Measurements from ENCODE around the gene CDKN2AIP.

CDKN2AIP gene

GRCh38 chr4:183434264-183434663 is 10.2 kb upstream of the CDKN2AIP start:
- H2AFZ ChIP-seq (ENCODE audit: low read depth, low read length), result no peak overlapping the region
- H4K20me1 ChIP-seq (ENCODE audit: insufficient read depth, low read length), result no peaks in the 10 kb centered on the region
- no peak for TF ChIP-seq EZH2phosphoT487 (IDR thresholded peaks at IDR 0.05; ENCODE audit: low read depth)
- TF ChIP-seq, protein P1, sequence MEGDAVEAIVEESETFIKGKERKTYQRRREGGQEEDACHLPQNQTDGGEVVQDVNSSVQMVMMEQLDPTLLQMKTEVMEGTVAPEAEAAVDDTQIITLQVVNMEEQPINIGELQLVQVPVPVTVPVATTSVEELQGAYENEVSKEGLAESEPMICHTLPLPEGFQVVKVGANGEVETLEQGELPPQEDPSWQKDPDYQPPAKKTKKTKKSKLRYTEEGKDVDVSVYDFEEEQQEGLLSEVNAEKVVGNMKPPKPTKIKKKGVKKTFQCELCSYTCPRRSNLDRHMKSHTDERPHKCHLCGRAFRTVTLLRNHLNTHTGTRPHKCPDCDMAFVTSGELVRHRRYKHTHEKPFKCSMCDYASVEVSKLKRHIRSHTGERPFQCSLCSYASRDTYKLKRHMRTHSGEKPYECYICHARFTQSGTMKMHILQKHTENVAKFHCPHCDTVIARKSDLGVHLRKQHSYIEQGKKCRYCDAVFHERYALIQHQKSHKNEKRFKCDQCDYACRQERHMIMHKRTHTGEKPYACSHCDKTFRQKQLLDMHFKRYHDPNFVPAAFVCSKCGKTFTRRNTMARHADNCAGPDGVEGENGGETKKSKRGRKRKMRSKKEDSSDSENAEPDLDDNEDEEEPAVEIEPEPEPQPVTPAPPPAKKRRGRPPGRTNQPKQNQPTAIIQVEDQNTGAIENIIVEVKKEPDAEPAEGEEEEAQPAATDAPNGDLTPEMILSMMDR (IDR thresholded peaks at IDR 0.05; ENCODE audit: low read depth, low read length), result no peak
- no peaks in the 10 kb centered on the region for H3K4me1 ChIP-seq (ENCODE audit: low read length)
- H3K36me3 ChIP-seq (replicated peaks; ENCODE audit: low read depth, low read length), result no peaks in the 10 kb centered on the region
- no peaks in the 10 kb centered on the region for H3K27me3 ChIP-seq (ENCODE audit: low read depth, low read length)
- no peak overlapping the region for H3K27ac ChIP-seq (ENCODE audit: low read length)
- H3K4me3 ChIP-seq (ENCODE audit: low read length), result no peak overlapping the region
- H3K9ac ChIP-seq (ENCODE audit: low read length), result no peak overlapping the region
- no peaks in the 10 kb centered on the region for H3K79me2 ChIP-seq (ENCODE audit: low read length)
- no peak overlapping the region for H3K4me2 ChIP-seq (ENCODE audit: low read length)
- H3K9me3 ChIP-seq (ENCODE audit: insufficient read depth, low read length), result no peaks in the 10 kb centered on the region

GRCh38 chr4:183434666-183435190 is 9.7 kb upstream of the CDKN2AIP start:
- H2AFZ ChIP-seq (ENCODE audit: low read depth, low read length), result no peak overlapping the region
- H3K9me3 ChIP-seq (ENCODE audit: insufficient read depth, low read length), result no peaks in the 10 kb centered on the region
- H4K20me1 ChIP-seq (ENCODE audit: insufficient read depth, low read length), result no peaks in the 10 kb centered on the region

GRCh38 chr4:183435803-183436202 is 8.6 kb upstream of the CDKN2AIP start:
- Histone ChIP-seq H3K27ac (ENCODE audit: low read length) (no peak overlapping the region), H3K4me2 (ENCODE audit: low read length) (no peak overlapping the region), H3K79me2 (ENCODE audit: low read length) (no peaks in the 10 kb centered on the region), H3K36me3 (replicated peaks; ENCODE audit: low read depth, low read length) (no peaks in the 10 kb centered on the region), H3K9me3 (ENCODE audit: insufficient read depth, low read length) (no peaks in the 10 kb centered on the region), H3K27me3 (ENCODE audit: low read depth, low read length) (no peaks in the 10 kb centered on the region), H2AFZ (ENCODE audit: low read depth, low read length) (no peak overlapping the region), H3K4me1 (ENCODE audit: low read length) (no peaks in the 10 kb centered on the region), H4K20me1 (ENCODE audit: insufficient read depth, low read length) (no peaks in the 10 kb centered on the region), H3K4me3 (ENCODE audit: low read length) (no peak overlapping the region), H3K9ac (ENCODE audit: low read length) (no peak overlapping the region)
- TF ChIP-seq, protein P1 (IDR thresholded peaks at IDR 0.05; ENCODE audit: low read depth, low read length), result no peak
- no peak for TF ChIP-seq EZH2phosphoT487 (IDR thresholded peaks at IDR 0.05; ENCODE audit: low read depth)

More at GRCh38 chr4:183434666-183435190, 9.7 kb upstream of the CDKN2AIP start:
- H3K27me3 ChIP-seq (ENCODE audit: low read depth, low read length), result no peaks in the 10 kb centered on the region
- no peaks in the 10 kb centered on the region for H3K79me2 ChIP-seq (ENCODE audit: low read length)
- TF ChIP-seq EZH2phosphoT487 (IDR thresholded peaks at IDR 0.05; ENCODE audit: low read depth), result no peak
- TF ChIP-seq, protein P1 (IDR thresholded peaks at IDR 0.05; ENCODE audit: low read depth, low read length), result no peak
- no peaks in the 10 kb centered on the region for H3K4me1 ChIP-seq (ENCODE audit: low read length)
- H3K27ac ChIP-seq (ENCODE audit: low read length), result no peak overlapping the region
- H3K9ac ChIP-seq (ENCODE audit: low read length), result no peak overlapping the region
- no peak overlapping the region for H3K4me2 ChIP-seq (ENCODE audit: low read length)
- no peak overlapping the region for H3K4me3 ChIP-seq (ENCODE audit: low read length)
- no peaks in the 10 kb centered on the region for H3K36me3 ChIP-seq (replicated peaks; ENCODE audit: low read depth, low read length)

- no peaks in the 10 kb centered on the region for H3K9me3 ChIP-seq (ENCODE audit: insufficient read depth, low read length)
- no peak overlapping the region for H3K27ac ChIP-seq (ENCODE audit: low read length)
- H3K36me3 ChIP-seq (replicated peaks; ENCODE audit: low read depth, low read length), result no peaks in the 10 kb centered on the region
- no peaks in the 10 kb centered on the region for H3K79me2 ChIP-seq (ENCODE audit: low read length)
- 0 out of 2 replicates have a peak overlapping the region, but pooled peaks have one; percentile 9 for H2AFZ ChIP-seq (ENCODE audit: low read depth, low read length)
- H4K20me1 ChIP-seq (ENCODE audit: insufficient read depth, low read length), result no peaks in the 10 kb centered on the region
- TF ChIP-seq EZH2phosphoT487 (IDR thresholded peaks at IDR 0.05; ENCODE audit: low read depth), result no peak
- H3K27me3 ChIP-seq (ENCODE audit: low read depth, low read length), result no peaks in the 10 kb centered on the region
- no peak overlapping the region for H3K4me2 ChIP-seq (ENCODE audit: low read length)
- H3K4me1 ChIP-seq (ENCODE audit: low read length), result no peaks in the 10 kb centered on the region
- no peak overlapping the region for H3K4me3 ChIP-seq (ENCODE audit: low read length)
- no peak overlapping the region for H3K9ac ChIP-seq (ENCODE audit: low read length)
Measured at GRCh38 chr4:183436417-183436816, 8.0 kb upstream of the CDKN2AIP start.

Data from OCI-LY3 (cell line).